ENCODE measurements around the gene AFAP1L2. TPM values are rescaled to one million over a fixed set of nuclear protein-coding genes. Genes with fewer than 3 reads are reported as not detected.

AFAP1L2 gene
- total RNA-seq, 1 experiment from 2014 or later = not detected

- DNase-seq (ENCODE audit: low spot score) = no peak
- Histone ChIP-seq H3K27me3 (replicated peaks; ENCODE audit: insufficient read depth, low read depth, low read length, poor library complexity) (no peaks in the 10 kb centered on the region), H3K27ac (ENCODE audit: low read depth, low read length, poor library complexity, severe bottlenecking) (no peak overlapping the region), H3K9me3 (ENCODE audit: low read depth, low read length, poor library complexity, severe bottlenecking) (no peaks in the 10 kb centered on the region), H3K36me3 (ENCODE audit: insufficient read depth, low read length, poor library complexity, severe bottlenecking) (no peaks in the 10 kb centered on the region), H3K4me1 (ENCODE audit: insufficient read depth, low read length, poor library complexity, severe bottlenecking) (no peaks in the 10 kb centered on the region), H3K4me3 (ENCODE audit: low read depth, low read length, poor library complexity, severe bottlenecking) (no peak overlapping the region)
- ChIA-PET POLR2A (ENCODE audit: low non-redundant PET) (no interaction called here), CTCF (no interaction called here)
- no peak for TF ChIP-seq EZH2 (IDR thresholded peaks at IDR 0.05; ENCODE audit: borderline replicate concordance, low read depth, low read length, poor library complexity, severe bottlenecking)
- TF ChIP-seq CTCF (conservative IDR thresholded peaks at IDR 0.05; ENCODE audit: low read depth, low read length) = no peak
- intact Hi-C loops (cut with micrococcal nuclease; ENCODE audit: unreplicated experiment) = no loop called here
- no TSS peak for BruUV-seq (replicated peaks)
Observed at GRCh38 chr10:114265392-114266053, 138.8 kb downstream of the AFAP1L2 start.

- Histone ChIP-seq H3K36me3 (ENCODE audit: insufficient read depth, low read length, poor library complexity, severe bottlenecking) (no peaks in the 10 kb centered on the region), H3K9me3 (ENCODE audit: low read depth, low read length, poor library complexity, severe bottlenecking) (no peaks in the 10 kb centered on the region), H3K4me3 (ENCODE audit: low read depth, low read length, poor library complexity, severe bottlenecking) (no peak overlapping the region), H3K27ac (ENCODE audit: low read depth, low read length, poor library complexity, severe bottlenecking) (no peak overlapping the region), H3K4me1 (ENCODE audit: insufficient read depth, low read length, poor library complexity, severe bottlenecking) (no peaks in the 10 kb centered on the region), H3K27me3 (replicated peaks; ENCODE audit: insufficient read depth, low read depth, low read length, poor library complexity) (no peaks in the 10 kb centered on the region)
- no peak for DNase-seq (ENCODE audit: low spot score)
- CTCF ChIA-PET = no interaction called here
- no TSS peak for BruUV-seq (replicated peaks)
- POLR2A ChIA-PET (ENCODE audit: low non-redundant PET) = interaction anchor here (0.6 kb wide), 1 partner anchor 277 kb away, joined by 8 read pairs; no protein-coding TSS in a partner anchor
- intact Hi-C loops (cut with micrococcal nuclease; ENCODE audit: unreplicated experiment) = no loop called here
- no peak for TF ChIP-seq EZH2 (IDR thresholded peaks at IDR 0.05; ENCODE audit: borderline replicate concordance, low read depth, low read length, poor library complexity, severe bottlenecking)
- no peak for TF ChIP-seq CTCF (conservative IDR thresholded peaks at IDR 0.05; ENCODE audit: low read depth, low read length)
Observed at GRCh38 chr10:114262496-114262895, 141.8 kb downstream of the AFAP1L2 start.

GRCh38 chr10:114261076-114261475, 143.2 kb downstream of the AFAP1L2 start:
- POLR2A ChIA-PET (ENCODE audit: low non-redundant PET) = no interaction called here
- CTCF ChIA-PET = no interaction called here
- Histone ChIP-seq H3K27ac (ENCODE audit: low read depth, low read length, poor library complexity, severe bottlenecking) (no peak overlapping the region), H3K4me3 (ENCODE audit: low read depth, low read length, poor library complexity, severe bottlenecking) (no peak overlapping the region), H3K27me3 (replicated peaks; ENCODE audit: insufficient read depth, low read depth, low read length, poor library complexity) (no peaks in the 10 kb centered on the region), H3K4me1 (ENCODE audit: insufficient read depth, low read length, poor library complexity, severe bottlenecking) (no peaks in the 10 kb centered on the region), H3K36me3 (ENCODE audit: insufficient read depth, low read length, poor library complexity, severe bottlenecking) (no peaks in the 10 kb centered on the region), H3K9me3 (ENCODE audit: low read depth, low read length, poor library complexity, severe bottlenecking) (no peaks in the 10 kb centered on the region)
- DNase-seq (ENCODE audit: low spot score) = no peak
- TF ChIP-seq EZH2 (IDR thresholded peaks at IDR 0.05; ENCODE audit: borderline replicate concordance, low read depth, low read length, poor library complexity, severe bottlenecking) = no peak
- no peak for TF ChIP-seq CTCF (conservative IDR thresholded peaks at IDR 0.05; ENCODE audit: low read depth, low read length)
- no TSS peak for BruUV-seq (replicated peaks)
- intact Hi-C loops (cut with micrococcal nuclease; ENCODE audit: unreplicated experiment) = no loop called here

All from A673 (cell line).